A673 (cell line): Measurements from ENCODE around the gene PTPMT1. TPM values are rescaled to one million over a fixed set of nuclear protein-coding genes. Genes with fewer than 3 reads are reported as not detected.

Experiments
- BruUV-seq: library from RNA; stranded (reverse); fragments of 400-500 nt; replicated peaks from 2 replicates; lab custom pipeline; 2021; lab: Mats Ljungman, UMichigan
- CTCF ChIA-PET: fragments of 300-600 bp; sonication (Branson Sonifier 250); formaldehyde crosslinking; loops from one replicate; lab custom pipeline; 2022; ENCODE audit warnings: antibody characterized with exemption; lab: Charles Lee
- POLR2A ChIA-PET: fragments of 300-600 bp; sonication (Branson Sonifier 250); formaldehyde crosslinking; loops from one replicate; lab custom pipeline; 2022; ENCODE audit warnings: antibody characterized with exemption; ENCODE audit not compliant: low non-redundant PET; lab: Charles Lee
- DNase-seq: peaks from one replicate; pipeline ENCODE4 v3.0.0-alpha.2; 2015; ENCODE audit warnings: low spot score
- H3K27ac ChIP-seq: fragments of 200-600 bp; sonication (generic); 2 replicates; pipeline ENCODE4 v1.5.1; 2016; ENCODE audit warnings: mixed run types, low read depth, mild to moderate bottlenecking, mixed read lengths, antibody characterized with exemption, low read length; ENCODE audit not compliant: poor library complexity, severe bottlenecking
- H3K27me3 ChIP-seq: fragments of 200-600 bp; sonication (generic); replicated peaks from 2 replicates; pipeline ENCODE4 v1.6.1; 2017; ENCODE audit warnings: mixed run types, low read depth, mild to moderate bottlenecking, mixed read lengths, antibody characterized with exemption, low read length; ENCODE audit not compliant: insufficient read depth, poor library complexity
- H3K36me3 ChIP-seq: fragments of 200-600 bp; sonication (generic); 2 replicates; pipeline ENCODE4 v1.6.1; 2016; ENCODE audit warnings: mixed run types, mild to moderate bottlenecking, mixed read lengths, antibody characterized with exemption, low read length; ENCODE audit not compliant: insufficient read depth, poor library complexity, severe bottlenecking
- H3K4me1 ChIP-seq: fragments of 200-600 bp; sonication (generic); 2 replicates; pipeline ENCODE4 v1.6.1; 2017; ENCODE audit warnings: mixed run types, mild to moderate bottlenecking, mixed read lengths, antibody characterized with exemption, low read length; ENCODE audit not compliant: insufficient read depth, poor library complexity, severe bottlenecking
- H3K4me3 ChIP-seq: fragments of 200-600 bp; sonication (generic); 2 replicates; pipeline ENCODE4 v1.5.1; 2016; ENCODE audit warnings: low read depth, mixed run types, mild to moderate bottlenecking, mixed read lengths, low read length; ENCODE audit not compliant: poor library complexity, severe bottlenecking
- H3K9me3 ChIP-seq: fragments of 200-600 bp; sonication (generic); 2 replicates; pipeline ENCODE4 v1.6.1; 2016; ENCODE audit warnings: mixed run types, low read depth, mild to moderate bottlenecking, mixed read lengths, antibody characterized with exemption, low read length; ENCODE audit not compliant: poor library complexity, severe bottlenecking
- EZH2 ChIP-seq: fragments of 200-600 bp; sonication (generic); IDR thresholded peaks from 2 replicates; pipeline ENCODE4 v1.6.1; 2017; ENCODE audit warnings: borderline replicate concordance, low read depth, mild to moderate bottlenecking, mixed read lengths, antibody characterized with exemption, low read length; ENCODE audit not compliant: poor library complexity, severe bottlenecking
- intact Hi-C: fragments of 100-400 bp; cut with micrococcal nuclease; formaldehyde crosslinking; loops from one replicate; pipeline ENCODE4 v1.10.0; 2022; ENCODE audit not compliant: unreplicated experiment
- total RNA-seq: library from RNA; stranded (reverse); gene quantifications from 2 replicates; pipeline ENCODE4 v1.2.3, GENCODE V29; 2021
- TF ChIP-seq, protein P1 (sequence below): fragments of 300-800, 200-600 bp; sonication (generic); conservative IDR thresholded peaks from 2 replicates; pipeline ENCODE4 v1.5.1; 2017; ENCODE audit warnings: low read depth, mild to moderate bottlenecking, antibody characterized with exemption, low read length, moderate library complexity, mixed read lengths

The PTPMT1 gene
- total RNA-seq, 1 experiment from 2014 or later = 68.1 TPM

- TF ChIP-seq EZH2 = no peak
- TF ChIP-seq, protein P1, sequence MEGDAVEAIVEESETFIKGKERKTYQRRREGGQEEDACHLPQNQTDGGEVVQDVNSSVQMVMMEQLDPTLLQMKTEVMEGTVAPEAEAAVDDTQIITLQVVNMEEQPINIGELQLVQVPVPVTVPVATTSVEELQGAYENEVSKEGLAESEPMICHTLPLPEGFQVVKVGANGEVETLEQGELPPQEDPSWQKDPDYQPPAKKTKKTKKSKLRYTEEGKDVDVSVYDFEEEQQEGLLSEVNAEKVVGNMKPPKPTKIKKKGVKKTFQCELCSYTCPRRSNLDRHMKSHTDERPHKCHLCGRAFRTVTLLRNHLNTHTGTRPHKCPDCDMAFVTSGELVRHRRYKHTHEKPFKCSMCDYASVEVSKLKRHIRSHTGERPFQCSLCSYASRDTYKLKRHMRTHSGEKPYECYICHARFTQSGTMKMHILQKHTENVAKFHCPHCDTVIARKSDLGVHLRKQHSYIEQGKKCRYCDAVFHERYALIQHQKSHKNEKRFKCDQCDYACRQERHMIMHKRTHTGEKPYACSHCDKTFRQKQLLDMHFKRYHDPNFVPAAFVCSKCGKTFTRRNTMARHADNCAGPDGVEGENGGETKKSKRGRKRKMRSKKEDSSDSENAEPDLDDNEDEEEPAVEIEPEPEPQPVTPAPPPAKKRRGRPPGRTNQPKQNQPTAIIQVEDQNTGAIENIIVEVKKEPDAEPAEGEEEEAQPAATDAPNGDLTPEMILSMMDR = no peak
- intact Hi-C loops = no loop called here
- no peaks in the 10 kb centered on the region for H3K9me3 ChIP-seq
- CTCF ChIA-PET = no interaction called here
- no peak overlapping the region for H3K4me3 ChIP-seq
- H3K27ac ChIP-seq = no peak overlapping the region
- peaks cover 10% of the 10 kb centered on the region for H3K4me1 ChIP-seq
- no peaks in the 10 kb centered on the region for H3K36me3 ChIP-seq
- no peak for DNase-seq
- peaks cover 7% of the 10 kb centered on the region for H3K27me3 ChIP-seq
- no TSS peak for BruUV-seq
- POLR2A ChIA-PET = no interaction called here
These were observed 34.5 kb downstream of the PTPMT1 start for GRCh38 chr11:47599902-47600301.

DNA sequence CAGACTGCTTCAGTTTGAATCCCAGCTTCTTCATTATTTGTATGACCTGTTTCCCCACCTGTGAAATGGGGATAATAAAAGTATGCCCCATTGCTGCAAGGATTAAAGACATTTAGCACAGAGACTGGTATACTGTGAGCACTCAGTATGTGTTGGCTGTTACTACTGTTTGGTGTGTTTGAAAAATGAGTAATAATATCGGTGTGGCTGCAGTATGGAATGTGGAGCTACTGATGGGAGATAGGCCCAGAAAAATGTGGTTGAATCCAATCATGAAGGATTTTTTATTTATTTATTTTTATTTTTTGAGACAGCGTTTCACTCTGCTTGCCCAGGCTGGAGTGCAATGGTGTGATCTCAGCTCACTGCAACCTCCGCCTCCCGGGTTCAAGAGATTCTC lies 37.9 kb downstream of the PTPMT1 start:
- no peaks in the 10 kb centered on the region for H3K9me3 ChIP-seq
- H3K27me3 ChIP-seq = no peaks in the 10 kb centered on the region
- no peak for DNase-seq
- peaks cover 10% of the 10 kb centered on the region for H3K4me1 ChIP-seq
- TF ChIP-seq, protein P1 = no peak
- TF ChIP-seq EZH2 = no peak
- ChIA-PET POLR2A (no interaction called here), CTCF (no interaction called here)
- H3K4me3 ChIP-seq = no peak overlapping the region
- no peaks in the 10 kb centered on the region for H3K36me3 ChIP-seq
- BruUV-seq = no TSS peak
- intact Hi-C loops = no loop called here
- H3K27ac ChIP-seq = no peak overlapping the region

GRCh38 chr11:47605921-47606320 lies 40.5 kb downstream of the PTPMT1 start:
- no TSS peak for BruUV-seq
- H3K4me1 ChIP-seq = no peaks in the 10 kb centered on the region
- H3K27ac ChIP-seq = no peak overlapping the region
- H3K4me3 ChIP-seq = no peak overlapping the region
- no peak for DNase-seq
- no peaks in the 10 kb centered on the region for H3K36me3 ChIP-seq
- no peaks in the 10 kb centered on the region for H3K9me3 ChIP-seq
- no peak for TF ChIP-seq EZH2
- TF ChIP-seq, protein P1 = no peak
- intact Hi-C loops = no loop called here
- H3K27me3 ChIP-seq = no peaks in the 10 kb centered on the region
- POLR2A ChIA-PET = interaction anchor here (0.6 kb wide), 1 partner anchor 51 kb away, joined by 3 read pairs; no protein-coding TSS in a partner anchor
- CTCF ChIA-PET = interaction anchor here (0.7 kb wide), 1 partner anchor 45 kb away, joined by 3 read pairs; no protein-coding TSS in a partner anchor
